HG02588 (cell line): ENCODE measurements around the gene FBXL17.
"Not testable (repeated sequence)": the region's sequence is repeated elsewhere in the genome, so short reads cannot be mapped to it uniquely, and the experiment has no call there.

Experiments
- ATAC-seq: cut with Tn5 transposase; IDR thresholded peaks from one replicate; pipeline ENCODE4 v1.9.1; 2021; ENCODE audit warnings: mild to moderate bottlenecking, moderate library complexity; ENCODE audit not compliant: unreplicated experiment

FBXL17 gene

DNA sequence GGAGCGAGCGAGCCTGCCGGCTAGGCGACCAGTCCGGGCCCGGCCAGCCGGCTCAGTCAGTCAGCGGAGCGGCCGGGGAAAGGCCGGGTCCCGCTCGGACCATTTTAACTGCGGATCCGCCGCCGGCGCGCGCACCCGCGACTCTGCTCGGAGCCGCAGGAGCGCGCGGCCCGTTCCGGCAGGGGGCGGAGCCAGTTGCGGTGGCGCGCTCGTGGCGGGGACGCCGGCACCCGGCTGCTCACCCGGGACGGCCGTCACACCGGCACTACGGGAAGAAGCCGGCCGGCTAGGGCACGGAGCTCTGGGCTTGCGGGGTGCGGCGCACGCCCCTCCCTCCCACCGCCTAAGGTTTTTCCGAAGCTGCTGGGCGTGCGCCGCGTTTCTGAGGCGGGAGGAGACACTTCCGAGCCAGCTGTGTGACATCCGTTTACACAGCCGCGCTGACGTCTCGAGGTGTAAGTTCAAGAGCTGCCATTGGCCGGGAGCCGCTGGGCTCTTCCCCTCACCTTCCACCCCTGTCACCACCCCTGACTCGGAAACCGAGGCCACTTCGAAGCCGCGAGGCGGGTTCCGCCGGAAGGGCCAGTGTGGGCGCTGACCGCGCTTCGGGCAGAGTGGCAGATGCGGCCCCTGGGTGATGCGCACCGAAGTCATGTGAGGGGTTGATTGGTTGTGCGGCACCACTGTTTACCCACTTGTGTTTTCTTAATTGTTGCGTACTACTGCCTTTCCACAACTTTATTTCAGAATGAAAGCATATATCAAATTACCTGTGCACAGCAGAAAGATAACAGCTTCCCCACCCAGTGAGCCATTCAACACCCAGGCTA, at the start of gene FBXL17:
FBXL17 (minus strand) TSS at position 145 of the 830 bp plus-strand sequence.
- ATAC-seq = peak; percentile 74

DNA sequence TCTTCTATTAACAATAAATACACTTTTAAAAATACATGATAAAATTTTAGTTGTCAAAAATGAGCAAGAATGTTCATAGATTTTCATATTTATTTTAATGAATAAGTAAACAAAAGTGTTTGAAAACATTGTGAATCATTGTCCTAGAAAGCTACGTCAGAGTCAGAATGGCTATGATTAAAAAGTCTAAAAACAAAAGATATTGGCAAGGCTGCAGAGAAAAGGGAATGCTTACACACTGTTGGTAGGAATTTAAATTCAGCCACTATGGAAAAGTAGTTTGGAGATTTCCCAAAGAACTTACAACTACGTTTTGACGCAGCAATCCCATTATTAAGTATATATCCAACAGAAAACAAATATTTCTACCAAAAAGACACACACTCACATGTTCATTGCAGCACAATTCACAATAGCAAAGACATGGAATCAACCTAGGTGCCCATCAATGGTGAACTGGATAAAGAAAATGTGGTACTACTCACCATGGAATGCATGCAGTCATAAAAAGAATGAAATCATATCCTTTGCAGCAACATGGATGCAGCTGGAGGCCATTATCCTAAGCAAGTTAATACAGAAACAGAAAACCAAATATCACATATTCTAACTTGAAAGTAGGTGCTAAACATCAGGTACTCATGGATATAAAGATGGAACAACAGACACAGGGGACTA, 49.2 kb upstream of the FBXL17 start:
- ATAC-seq = no peak

- ATAC-seq = no peak
Observed at GRCh38 chr5:108421713-108422112, 39.8 kb upstream of the FBXL17 start.

GRCh38 chr5:108420755-108421154, 38.9 kb upstream of the FBXL17 start:
- no peak for ATAC-seq

DNA sequence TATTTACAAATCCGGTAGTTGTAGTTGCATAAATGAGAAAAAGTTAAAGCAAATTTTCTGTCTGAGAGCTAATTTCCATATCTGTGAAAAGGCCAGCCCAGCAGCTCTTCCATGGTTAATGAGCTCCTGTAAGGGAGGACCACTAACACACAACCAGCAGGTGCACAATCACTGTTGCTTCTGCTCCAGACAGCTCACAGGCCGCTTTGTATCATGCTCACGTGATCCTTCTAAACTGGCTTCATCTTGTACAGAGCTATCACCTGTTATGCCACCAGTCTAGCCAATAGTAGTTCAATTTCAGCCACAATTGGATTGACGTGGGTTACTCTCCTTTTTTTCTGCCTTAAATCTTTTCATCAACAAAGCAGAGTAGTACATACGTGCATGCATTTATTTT, 38.3 kb upstream of the FBXL17 start:
- ATAC-seq = no peak

DNA sequence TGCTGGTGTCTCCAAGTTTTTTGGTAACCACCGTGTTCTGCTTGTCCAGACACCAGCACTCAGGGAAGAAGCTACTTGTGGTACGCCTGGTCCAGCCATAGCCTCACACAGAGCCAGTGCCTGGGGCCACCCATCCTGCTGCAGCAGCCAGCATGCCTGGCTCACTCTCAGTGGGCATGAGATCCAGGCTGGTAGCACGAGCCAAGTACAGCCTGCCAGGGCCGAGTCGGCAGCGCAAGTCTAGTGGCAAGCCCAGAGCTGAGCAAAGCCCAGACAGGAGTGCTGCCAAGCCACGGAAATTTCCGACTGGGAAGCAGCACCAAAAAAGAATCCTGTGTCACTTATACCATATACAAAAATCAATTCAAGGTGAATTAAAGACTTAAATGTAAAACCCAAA, 36.3 kb upstream of the FBXL17 start:
- ATAC-seq = no peak

DNA sequence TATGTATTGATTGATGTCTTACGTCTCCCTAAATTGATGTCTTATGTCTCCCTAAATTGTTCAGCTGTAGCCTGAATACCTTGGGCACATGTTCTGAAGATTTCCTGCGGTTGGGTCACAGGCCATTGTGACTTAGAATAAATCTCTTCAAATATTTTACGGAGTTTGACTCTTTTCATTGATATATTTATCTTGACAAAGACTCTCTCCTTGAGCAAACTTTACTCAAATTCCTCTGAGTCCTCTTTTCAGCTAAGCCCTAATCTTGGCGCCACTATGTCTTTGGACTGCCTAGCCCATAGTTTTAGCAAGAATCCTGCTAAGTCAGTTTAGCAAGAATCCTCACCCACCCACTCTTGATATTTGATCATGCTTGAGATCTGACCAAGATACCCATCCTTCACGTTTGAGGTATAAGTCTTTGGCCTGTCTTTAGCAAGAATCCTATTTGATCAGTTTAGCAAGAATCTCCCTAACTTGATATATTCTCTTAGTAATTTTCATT, 35.3 kb upstream of the FBXL17 start:
- ATAC-seq = no peak

- no peak for ATAC-seq
Observed at GRCh38 chr5:108415726-108416125, 33.8 kb upstream of the FBXL17 start.

- no peak for ATAC-seq
Observed at GRCh38 chr5:108409786-108410185, 27.9 kb upstream of the FBXL17 start.

DNA sequence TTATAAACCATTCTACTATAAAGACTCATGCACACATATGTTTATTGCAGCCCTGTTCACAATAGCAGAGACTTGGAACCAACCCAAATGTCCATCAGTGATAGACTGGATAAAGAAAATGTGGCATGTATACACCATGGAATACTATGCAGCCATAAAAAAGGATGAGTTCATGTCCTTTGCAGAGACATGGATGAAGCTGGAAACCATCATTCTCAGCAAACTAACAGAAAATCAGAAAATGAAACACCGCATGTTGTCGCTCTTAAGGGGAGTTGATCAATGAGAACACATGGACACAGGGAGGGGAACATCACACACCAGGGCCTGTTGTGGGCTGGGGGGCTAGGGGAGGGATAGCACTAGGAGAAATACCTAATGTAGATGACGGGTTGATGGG, 23.3 kb upstream of the FBXL17 start:
- ATAC-seq = not testable (repeated sequence)

DNA sequence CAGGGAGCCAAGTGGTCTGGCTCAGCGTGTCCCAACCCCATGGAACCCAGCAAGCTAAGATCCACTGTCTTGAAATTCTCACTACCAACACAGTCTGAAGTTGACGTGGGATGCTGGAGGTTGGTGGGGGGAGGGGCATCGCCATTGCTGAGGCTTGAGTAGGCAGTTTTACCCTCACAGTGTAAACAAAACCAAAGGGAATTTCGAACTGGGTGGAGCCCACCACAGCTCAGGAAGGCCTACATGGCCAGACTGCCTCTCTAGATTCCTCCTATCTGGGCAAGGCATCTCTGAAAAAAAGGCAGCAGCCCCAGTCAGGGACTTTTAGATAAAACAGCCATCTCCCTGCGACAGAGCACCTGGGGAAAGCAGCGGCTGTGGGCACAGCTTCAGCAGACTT, 17.1 kb upstream of the FBXL17 start:
- ATAC-seq = no peak

GRCh38 chr5:108396837-108397236, 14.9 kb upstream of the FBXL17 start:
- not testable (repeated sequence) for ATAC-seq

DNA sequence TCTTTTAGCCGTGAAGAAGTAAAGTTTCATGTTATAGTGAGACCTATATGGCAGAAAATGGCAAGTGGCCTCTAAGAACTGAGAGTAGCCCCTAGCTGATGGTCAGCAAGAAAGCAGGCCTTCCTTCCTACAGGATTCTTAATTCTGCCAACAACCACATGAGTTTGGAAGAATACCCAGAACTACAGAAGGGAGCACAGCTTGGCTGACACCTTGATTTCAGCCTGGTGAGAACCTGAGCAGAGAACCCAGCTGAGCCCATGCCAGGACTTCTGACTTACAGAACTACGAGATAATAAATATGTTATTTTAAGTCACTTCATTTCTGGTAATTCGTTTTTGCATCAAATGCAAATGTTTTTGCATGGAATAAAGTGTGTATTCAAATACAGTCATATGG, 5.9 kb upstream of the FBXL17 start:
- ATAC-seq = no peak

- no peak for ATAC-seq
Observed at GRCh38 chr5:108386345-108387061, 4.6 kb upstream of the FBXL17 start.

DNA sequence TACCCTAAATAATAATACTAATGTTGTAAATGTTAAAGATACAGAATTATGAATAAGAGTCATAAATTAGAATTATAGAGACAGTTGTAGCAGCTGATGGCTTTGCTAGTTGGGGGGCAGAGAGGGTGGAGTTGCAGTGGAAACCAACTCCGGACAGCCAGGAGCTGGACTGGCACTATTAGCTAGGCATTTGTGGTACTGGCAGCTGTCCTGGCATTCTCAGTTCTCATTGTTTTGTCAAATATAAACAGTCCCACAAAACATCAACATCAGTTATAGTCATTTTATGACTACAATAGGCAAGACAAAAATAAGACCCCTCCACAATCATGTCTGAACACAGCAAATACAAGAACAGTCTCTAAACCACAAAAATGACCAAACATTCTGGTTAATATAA, 2.8 kb upstream of the FBXL17 start:
- no peak for ATAC-seq

- ATAC-seq = no peak
Observed at GRCh38 chr5:108382784-108383330, 959 bp upstream of the FBXL17 start.

GRCh38 chr5:108381350-108381953, 446 bp downstream of the FBXL17 start:
- ATAC-seq = peak; percentile 50

- ATAC-seq = peak; percentile 30
Observed at GRCh38 chr5:108380531-108381349, 1.2 kb downstream of the FBXL17 start.

DNA sequence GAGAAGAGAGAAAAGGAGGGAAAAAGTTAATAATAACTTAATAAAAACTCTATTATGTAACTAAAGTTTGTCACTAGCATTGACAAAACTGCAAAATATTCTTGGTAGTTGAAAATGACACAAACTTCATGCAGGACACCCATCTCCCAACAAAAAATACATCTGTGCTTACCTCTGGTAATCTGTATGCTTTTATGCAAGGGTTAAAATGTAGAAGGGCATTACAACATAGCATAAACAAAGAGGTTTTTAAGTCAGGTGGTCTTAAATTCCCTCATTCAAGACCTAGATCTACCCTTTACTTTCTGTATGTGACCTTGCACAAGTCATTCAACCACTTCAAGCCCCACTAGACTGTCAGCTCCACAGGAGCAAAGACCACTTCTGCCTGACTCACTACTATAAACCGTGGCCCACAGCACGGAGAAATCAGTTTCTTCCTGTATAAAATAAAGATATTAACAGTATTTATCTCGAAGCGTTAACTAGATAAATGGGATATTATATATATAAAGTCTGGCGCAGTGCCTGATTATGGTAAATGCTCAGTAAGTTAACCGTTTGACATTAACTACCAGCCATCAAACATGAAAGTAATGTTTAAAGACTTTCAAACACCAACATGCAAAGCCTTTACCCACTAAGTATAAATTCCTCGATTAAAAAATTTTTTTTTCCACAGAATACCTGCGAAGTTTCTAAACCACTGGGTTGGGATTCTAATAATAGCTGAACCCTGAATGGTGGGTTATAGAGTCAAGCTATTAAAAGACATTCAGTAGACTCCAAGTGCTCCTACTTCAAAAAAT, 2.0 kb downstream of the FBXL17 start:
- ATAC-seq = no peak
